ACC112 (cell line): ENCODE measurements around the gene DRC1.

ENCODE experiments used
- H2AFZ ChIP-seq: fragments of 200-600 bp; sonication (generic); one replicate; pipeline ENCODE4 v1.6.0; 2017; ENCODE audit warnings: antibody characterized with exemption, low read length; ENCODE audit not compliant: unreplicated experiment
- H3K27ac ChIP-seq: fragments of 200-600 bp; sonication (generic); 2 replicates; pipeline ENCODE4 v1.5.1; 2014; ENCODE audit warnings: low read depth, mild to moderate bottlenecking, antibody characterized with exemption, low read length, moderate library complexity
- H3K27me3 ChIP-seq: fragments of 200-600 bp; sonication (generic); 2 replicates; pipeline ENCODE4 v1.6.1; 2014; ENCODE audit warnings: mild to moderate bottlenecking, antibody characterized with exemption, low read length, moderate library complexity, mixed read lengths; ENCODE audit not compliant: insufficient read depth
- H3K36me3 ChIP-seq: fragments of 200-600 bp; sonication (generic); 2 replicates; pipeline ENCODE4 v1.6.1; 2016; ENCODE audit warnings: mild to moderate bottlenecking, antibody characterized with exemption, low read length, moderate library complexity, mixed read lengths; ENCODE audit not compliant: insufficient read depth
- H3K4me1 ChIP-seq: fragments of 200-600 bp; sonication (generic); one replicate; pipeline ENCODE4 v1.6.1; 2016; ENCODE audit warnings: low read length, mixed read lengths; ENCODE audit not compliant: insufficient read depth, unreplicated experiment, control insufficient read depth
- H3K4me3 ChIP-seq: fragments of 200-600 bp; sonication (generic); 2 replicates; pipeline ENCODE4 v1.5.1; 2014; ENCODE audit warnings: mild to moderate bottlenecking, low read depth, low read length
- H3K79me2 ChIP-seq: fragments of 200-600 bp; sonication (generic); one replicate; pipeline ENCODE4 v1.6.0; 2016; ENCODE audit warnings: low read length; ENCODE audit not compliant: control insufficient read depth, unreplicated experiment, insufficient read depth

DRC1 gene

GRCh38 chr2:26438926-26439325 lies 37.2 kb downstream of the DRC1 start:
- H3K27me3 ChIP-seq, result peaks cover 9% of the 10 kb centered on the region; the same call in 1 of the 2 replicates
- no peaks in the 10 kb centered on the region for H3K79me2 ChIP-seq
- H3K27ac ChIP-seq, result no peak overlapping the region
- no peak overlapping the region for H2AFZ ChIP-seq
- H3K4me1 ChIP-seq, result no peaks in the 10 kb centered on the region
- no peaks in the 10 kb centered on the region for H3K36me3 ChIP-seq
- no peak overlapping the region for H3K4me3 ChIP-seq

- Histone ChIP-seq H3K36me3 (no peaks in the 10 kb centered on the region), H2AFZ (no peak overlapping the region), H3K4me1 (no peaks in the 10 kb centered on the region), H3K4me3 (no peak overlapping the region), H3K27me3 (0 out of 2 replicates have a peak, but pooled peaks cover 3% of the 10 kb centered on the region), H3K27ac (no peak overlapping the region), H3K79me2 (no peaks in the 10 kb centered on the region)
Observed at GRCh38 chr2:26442301-26442700, 40.6 kb downstream of the DRC1 start.

- Histone ChIP-seq H3K79me2 (no peaks in the 10 kb centered on the region), H3K4me3 (no peak overlapping the region), H3K36me3 (no peaks in the 10 kb centered on the region), H2AFZ (no peak overlapping the region), H3K27me3 (0 out of 2 replicates have a peak, but pooled peaks cover 3% of the 10 kb centered on the region), H3K27ac (no peak overlapping the region), H3K4me1 (no peaks in the 10 kb centered on the region)
Observed at GRCh38 chr2:26442707-26443106, 41.0 kb downstream of the DRC1 start.

GRCh38 chr2:26444236-26444635 lies 42.5 kb downstream of the DRC1 start:
- no peaks in the 10 kb centered on the region for H3K79me2 ChIP-seq
- H3K27ac ChIP-seq, result no peak overlapping the region
- H3K4me3 ChIP-seq, result no peak overlapping the region
- no peak overlapping the region for H2AFZ ChIP-seq
- H3K27me3 ChIP-seq, result 0 out of 2 replicates have a peak, but pooled peaks cover 3% of the 10 kb centered on the region
- H3K4me1 ChIP-seq, result no peaks in the 10 kb centered on the region
- H3K36me3 ChIP-seq, result no peaks in the 10 kb centered on the region

- H3K4me3 ChIP-seq, result no peak overlapping the region
- H3K36me3 ChIP-seq, result no peaks in the 10 kb centered on the region
- H3K27me3 ChIP-seq, result peaks cover 3% of the 10 kb centered on the region; the same call in 1 of the 2 replicates
- no peak overlapping the region for H2AFZ ChIP-seq
- no peak overlapping the region for H3K27ac ChIP-seq
- H3K4me1 ChIP-seq, result no peaks in the 10 kb centered on the region
- no peaks in the 10 kb centered on the region for H3K79me2 ChIP-seq
Observed at GRCh38 chr2:26448651-26449050, 46.9 kb downstream of the DRC1 start.

- no peaks in the 10 kb centered on the region; the same call in 1 of the 2 replicates for H3K27me3 ChIP-seq
- no peak overlapping the region for H3K4me3 ChIP-seq
- H3K36me3 ChIP-seq, result no peaks in the 10 kb centered on the region
- H2AFZ ChIP-seq, result no peak overlapping the region
- no peaks in the 10 kb centered on the region for H3K4me1 ChIP-seq
- no peaks in the 10 kb centered on the region for H3K79me2 ChIP-seq
- no peak overlapping the region for H3K27ac ChIP-seq
Observed at GRCh38 chr2:26449278-26450030, 47.7 kb downstream of the DRC1 start.

- no peak overlapping the region for H2AFZ ChIP-seq
- H3K4me1 ChIP-seq, result no peaks in the 10 kb centered on the region
Observed at GRCh38 chr2:26450031-26450635, 48.4 kb downstream of the DRC1 start.

GRCh38 chr2:26451700-26452099 lies 50.0 kb downstream of the DRC1 start:
- Histone ChIP-seq H3K79me2 (no peaks in the 10 kb centered on the region), H3K4me1 (no peaks in the 10 kb centered on the region), H3K27me3 (no peaks in the 10 kb centered on the region; the same call in 1 of the 2 replicates)

More at GRCh38 chr2:26450031-26450635, 48.4 kb downstream of the DRC1 start:
- no peak overlapping the region for H3K27ac ChIP-seq
- no peaks in the 10 kb centered on the region; the same call in 1 of the 2 replicates for H3K27me3 ChIP-seq
- no peak overlapping the region for H3K4me3 ChIP-seq
- no peaks in the 10 kb centered on the region for H3K79me2 ChIP-seq
- H3K36me3 ChIP-seq, result no peaks in the 10 kb centered on the region

GRCh38 chr2:26453421-26454329 lies 52.0 kb downstream of the DRC1 start:
- no peak overlapping the region for H3K27ac ChIP-seq
- no peaks in the 10 kb centered on the region for H3K79me2 ChIP-seq
- H3K36me3 ChIP-seq, result no peaks in the 10 kb centered on the region
- H3K4me3 ChIP-seq, result no peak overlapping the region
- no peaks in the 10 kb centered on the region for H3K4me1 ChIP-seq
- no peak overlapping the region for H2AFZ ChIP-seq
- no peaks in the 10 kb centered on the region; the same call in 1 of the 2 replicates for H3K27me3 ChIP-seq

More at GRCh38 chr2:26451700-26452099, 50.0 kb downstream of the DRC1 start:
- Histone ChIP-seq H3K4me3 (no peak overlapping the region), H2AFZ (no peak overlapping the region), H3K36me3 (no peaks in the 10 kb centered on the region), H3K27ac (no peak overlapping the region)

GRCh38 chr2:26454561-26455001 lies 52.9 kb downstream of the DRC1 start:
- Histone ChIP-seq H3K4me3 (no peak overlapping the region), H3K36me3 (no peaks in the 10 kb centered on the region), H3K27me3 (no peaks in the 10 kb centered on the region; the same call in 1 of the 2 replicates), H3K79me2 (no peaks in the 10 kb centered on the region), H2AFZ (no peak overlapping the region), H3K4me1 (no peaks in the 10 kb centered on the region), H3K27ac (no peak overlapping the region)
